Immature natural killer cell (primary cell): Measurements from ENCODE around the gene BMERB1. TPM values are rescaled to one million over a fixed set of nuclear protein-coding genes. Genes with fewer than 3 reads are reported as not detected.
"Not testable (repeated sequence)": the region's sequence is repeated elsewhere in the genome, so short reads cannot be mapped to it uniquely, and the experiment has no call there.

Source experiments
- DNase-seq, 3 donors: peaks; one replicate each; pipeline ENCODE4 v3.0.0; 2022; ENCODE audit warnings: mixed read lengths in 1 of 3
- H3K27ac Mint-ChIP-seq, 6 donors: one replicate each; pipeline ENCODE4 v1.8.0; 2020; ENCODE audit warnings: mixed read lengths in 6 of 6, mild to moderate bottlenecking in 5 of 6, inconsistent platforms in 4 of 6, moderate library complexity in 3 of 6
- H3K27me3 Mint-ChIP-seq, 3 donors: one replicate each; pipeline ENCODE4 v1.8.0; 2020 to 2021; ENCODE audit warnings: low read depth in 3 of 3, mild to moderate bottlenecking in 3 of 3, mixed read lengths in 3 of 3, moderate library complexity in 3 of 3, inconsistent platforms in 1 of 3
- H3K36me3 Mint-ChIP-seq, 3 donors: one replicate each; pipeline ENCODE4 v1.8.0; 2020; ENCODE audit warnings: mixed read lengths in 3 of 3, inconsistent platforms in 2 of 3, mild to moderate bottlenecking in 2 of 3
- H3K4me1 Mint-ChIP-seq, 2 donors: one replicate each; pipeline ENCODE4 v1.8.0; 2020; ENCODE audit warnings: inconsistent platforms in 2 of 2, mild to moderate bottlenecking in 2 of 2, mixed read lengths in 2 of 2, moderate library complexity in 1 of 2
- H3K4me3 Mint-ChIP-seq, 5 donors: one replicate each; pipeline ENCODE4 v1.8.0; 2020; ENCODE audit warnings: mild to moderate bottlenecking in 5 of 5, mixed read lengths in 5 of 5, inconsistent platforms in 3 of 5, moderate library complexity in 3 of 5
- H3K9me3 Mint-ChIP-seq, 6 donors: one replicate each; pipeline ENCODE4 v1.8.0; 2020; ENCODE audit warnings: mild to moderate bottlenecking in 6 of 6, mixed read lengths in 6 of 6, inconsistent platforms in 4 of 6, moderate library complexity in 3 of 6
- polyA plus RNA-seq, 3 donors: library from polyadenylated mRNA; unstranded; fragments of 300-500 nt; fragmentation: Illumina TruSeq; gene quantifications; one replicate each; pipeline ENCODE4 v1.2.3, GENCODE V29; 2021

The BMERB1 gene
- polyA plus RNA-seq, 3 donors from 2014 or later = 1.9 to 4.4 (median 3.0) TPM

- Mint-ChIP-seq H3K4me1 (peaks cover 11 to 14% of the 10 kb centered on the region in 2 donors), H3K36me3 (no peaks in the 10 kb centered on the region), H3K27me3 (peaks cover 2 to 8% (median 5%) of the 10 kb centered on the region in 3 donors), H3K4me3 (no peak overlapping the region), H3K9me3 (no peaks in the 10 kb centered on the region), H3K27ac (no peak overlapping the region)
- DNase-seq = no peak
Observed at GRCh38 chr16:15439102-15439501, 4.7 kb downstream of the BMERB1 start.

GRCh38 chr16:15439521-15439920 is 5.1 kb downstream of the BMERB1 start:
- Mint-ChIP-seq H3K9me3 (no peaks in the 10 kb centered on the region), H3K27ac (no peak overlapping the region), H3K36me3 (no peaks in the 10 kb centered on the region), H3K4me3 (no peak overlapping the region), H3K4me1 (peaks cover 10 to 12% of the 10 kb centered on the region in 2 donors), H3K27me3 (peaks cover 2 to 11% (median 5%) of the 10 kb centered on the region in 3 donors)
- DNase-seq = no peak

GRCh38 chr16:15440852-15441251 is 6.5 kb downstream of the BMERB1 start:
- H3K27ac Mint-ChIP-seq = peak overlapping the region in 1 of 6 donors; percentile 21
- H3K4me3 Mint-ChIP-seq = no peak overlapping the region

GRCh38 chr16:15442140-15442539 is 7.8 kb downstream of the BMERB1 start:
- H3K36me3 Mint-ChIP-seq, H3K9me3 Mint-ChIP-seq, H3K4me1 Mint-ChIP-seq, H3K27me3 Mint-ChIP-seq, DNase-seq, H3K27ac Mint-ChIP-seq, H3K4me3 Mint-ChIP-seq: not testable (repeated sequence)

More at GRCh38 chr16:15440852-15441251, 6.5 kb downstream of the BMERB1 start:
- Mint-ChIP-seq H3K36me3 (peaks cover 0 to 7% (median 5%) of the 10 kb centered on the region in 3 donors), H3K9me3 (peaks cover 0 to 9% (median 1%) of the 10 kb centered on the region in 6 donors), H3K27me3 (peaks cover 2 to 8% (median 3%) of the 10 kb centered on the region in 3 donors), H3K4me1 (peaks cover 1 to 2% of the 10 kb centered on the region in 2 donors)
- DNase-seq = no peak

- Mint-ChIP-seq H3K4me3 (no peak overlapping the region), H3K4me1 (no peaks in the 10 kb centered on the region), H3K27me3 (peaks cover 2 to 10% (median 4%) of the 10 kb centered on the region in 3 donors), H3K9me3 (peaks cover 0 to 9% (median 1%) of the 10 kb centered on the region in 6 donors), H3K36me3 (peaks cover 0 to 9% (median 7%) of the 10 kb centered on the region in 3 donors), H3K27ac (no peak overlapping the region)
- DNase-seq = no peak
Observed at GRCh38 chr16:15443753-15444152, 9.4 kb downstream of the BMERB1 start.

- Mint-ChIP-seq H3K4me1 (no peaks in the 10 kb centered on the region), H3K36me3 (peaks cover 0 to 9% (median 7%) of the 10 kb centered on the region in 3 donors), H3K27me3 (peaks cover 2 to 7% (median 3%) of the 10 kb centered on the region in 3 donors), H3K9me3 (peaks cover 0 to 9% (median 1%) of the 10 kb centered on the region in 6 donors), H3K27ac (no peak overlapping the region), H3K4me3 (no peak overlapping the region)
- DNase-seq = no peak
Observed at GRCh38 chr16:15444264-15444663, 9.9 kb downstream of the BMERB1 start.

GRCh38 chr16:15445450-15445849 is 11.1 kb downstream of the BMERB1 start:
- no peak overlapping the region for H3K4me3 Mint-ChIP-seq

GRCh38 chr16:15446901-15447300 is 12.5 kb downstream of the BMERB1 start:
- H3K27me3 Mint-ChIP-seq = peaks cover 2 to 7% (median 2%) of the 10 kb centered on the region in 3 donors
- H3K36me3 Mint-ChIP-seq = peaks cover 0 to 9% (median 7%) of the 10 kb centered on the region in 3 donors
- no peak for DNase-seq
- H3K9me3 Mint-ChIP-seq = peaks cover 0 to 9% (median 1%) of the 10 kb centered on the region in 6 donors
- no peaks in the 10 kb centered on the region for H3K4me1 Mint-ChIP-seq
- H3K27ac Mint-ChIP-seq = no peak overlapping the region
- no peak overlapping the region for H3K4me3 Mint-ChIP-seq

More at GRCh38 chr16:15445450-15445849, 11.1 kb downstream of the BMERB1 start:
- no peak for DNase-seq
- Mint-ChIP-seq H3K9me3 (peaks cover 0 to 9% (median 1%) of the 10 kb centered on the region in 6 donors), H3K36me3 (peaks cover 0 to 9% (median 7%) of the 10 kb centered on the region in 3 donors), H3K27me3 (peaks cover 2 to 4% (median 2%) of the 10 kb centered on the region in 3 donors), H3K4me1 (no peaks in the 10 kb centered on the region), H3K27ac (no peak overlapping the region)

GRCh38 chr16:15450624-15451023 is 16.2 kb downstream of the BMERB1 start:
- Mint-ChIP-seq H3K4me1 (no peaks in the 10 kb centered on the region), H3K9me3 (peaks cover 0 to 2% (median 0%) of the 10 kb centered on the region in 6 donors), H3K27me3 (peaks cover 2 to 7% (median 3%) of the 10 kb centered on the region in 3 donors), H3K27ac (no peak overlapping the region), H3K4me3 (no peak overlapping the region), H3K36me3 (peaks cover 0 to 4% (median 1%) of the 10 kb centered on the region in 3 donors)
- DNase-seq = no peak

GRCh38 chr16:15451098-15451731 is 16.8 kb downstream of the BMERB1 start:
- DNase-seq = no peak
- peaks cover 0 to 2% (median 0%) of the 10 kb centered on the region in 6 donors for H3K9me3 Mint-ChIP-seq
- no peak overlapping the region for H3K27ac Mint-ChIP-seq
- H3K4me1 Mint-ChIP-seq = no peaks in the 10 kb centered on the region
- H3K27me3 Mint-ChIP-seq = peaks cover 2 to 5% (median 3%) of the 10 kb centered on the region in 3 donors
- no peak overlapping the region for H3K4me3 Mint-ChIP-seq
- H3K36me3 Mint-ChIP-seq = peaks cover 0 to 4% (median 0%) of the 10 kb centered on the region in 3 donors

- Mint-ChIP-seq H3K4me3 (no peak overlapping the region), H3K27me3 (peaks cover 2 to 5% (median 3%) of the 10 kb centered on the region in 3 donors), H3K4me1 (no peaks in the 10 kb centered on the region), H3K9me3 (peaks cover 0 to 2% (median 0%) of the 10 kb centered on the region in 6 donors), H3K27ac (no peak overlapping the region), H3K36me3 (peaks cover 0 to 3% (median 0%) of the 10 kb centered on the region in 3 donors)
- no peak for DNase-seq
Observed at GRCh38 chr16:15452246-15452855, 18.0 kb downstream of the BMERB1 start.

GRCh38 chr16:15453296-15453695 is 18.9 kb downstream of the BMERB1 start:
- H3K4me1 Mint-ChIP-seq, H3K9me3 Mint-ChIP-seq, DNase-seq, H3K27me3 Mint-ChIP-seq, H3K27ac Mint-ChIP-seq, H3K36me3 Mint-ChIP-seq, H3K4me3 Mint-ChIP-seq: not testable (repeated sequence)

GRCh38 chr16:15454933-15455332 is 20.5 kb downstream of the BMERB1 start:
- not testable (repeated sequence) for H3K27me3 Mint-ChIP-seq, DNase-seq, H3K4me1 Mint-ChIP-seq, H3K9me3 Mint-ChIP-seq, H3K4me3 Mint-ChIP-seq, H3K27ac Mint-ChIP-seq, H3K36me3 Mint-ChIP-seq

GRCh38 chr16:15457400-15457799 is 23.0 kb downstream of the BMERB1 start:
- Mint-ChIP-seq H3K4me1 (no peaks in the 10 kb centered on the region), H3K36me3 (no peaks in the 10 kb centered on the region)

More at GRCh38 chr16:15457400-15457799, 23.0 kb downstream of the BMERB1 start:
- peaks cover 2% of the 10 kb centered on the region in 3 donors for H3K27me3 Mint-ChIP-seq
- H3K4me3 Mint-ChIP-seq = no peak overlapping the region
- peak overlapping the region in 1 of 6 donors; percentile 11 for H3K27ac Mint-ChIP-seq
- no peak for DNase-seq
- peaks cover 0 to 4% (median 0%) of the 10 kb centered on the region in 6 donors for H3K9me3 Mint-ChIP-seq
